ENCODE results near the gene DAB1.

DAB1 gene

GRCh38 chr1:57311411-57311810 is 112.4 kb downstream of the DAB1 start:
- no peak for FAIRE-seq

GRCh38 chr1:57311006-57311405 is 112.9 kb downstream of the DAB1 start:
- no peak for FAIRE-seq

GRCh38 chr1:57309630-57310029 is 114.2 kb downstream of the DAB1 start:
- FAIRE-seq, result no peak

GRCh38 chr1:57307392-57308170 is 116.3 kb downstream of the DAB1 start:
- no peak for FAIRE-seq

DNA sequence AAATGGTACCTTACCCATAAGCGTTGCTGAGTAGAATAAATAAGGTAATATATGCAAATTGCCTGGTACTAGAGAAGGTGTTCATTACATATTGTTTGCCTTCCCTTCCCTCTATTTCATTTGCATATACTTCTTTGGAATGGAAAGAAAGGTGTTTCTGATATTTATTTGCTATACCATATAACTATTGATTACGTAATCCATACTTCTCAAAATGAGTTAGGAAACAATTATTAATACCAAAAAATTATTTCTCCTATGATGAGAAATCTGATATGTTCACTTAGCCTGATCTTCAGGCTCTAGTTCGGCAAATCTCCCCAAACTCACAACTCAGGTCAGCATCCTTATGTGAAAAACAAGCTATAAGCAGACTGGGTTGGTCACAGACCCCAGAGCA is 119.3 kb downstream of the DAB1 start:
- no peak for FAIRE-seq

- no peak for FAIRE-seq
These were observed 120.9 kb downstream of the DAB1 start for GRCh38 chr1:57302812-57303596.

DNA sequence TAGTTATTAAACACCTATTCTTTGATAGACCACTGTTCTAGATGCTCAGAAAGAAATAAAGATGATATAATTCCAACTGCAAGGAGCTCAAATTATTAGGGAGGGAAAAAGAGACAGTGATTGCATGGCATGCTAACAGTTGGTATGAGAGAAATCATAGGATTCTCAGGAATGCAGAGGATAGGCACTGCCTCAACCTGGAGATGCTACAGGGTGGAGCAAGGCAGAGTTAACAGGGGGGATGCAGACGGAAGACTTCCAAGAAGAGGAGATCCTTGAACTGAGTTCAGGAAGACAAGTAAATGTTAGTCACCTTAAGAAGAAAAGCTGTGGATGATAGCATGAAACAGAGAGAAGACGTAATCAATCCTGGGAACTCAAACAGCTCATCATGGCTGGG is 123.7 kb downstream of the DAB1 start:
- no peak for FAIRE-seq

DNA sequence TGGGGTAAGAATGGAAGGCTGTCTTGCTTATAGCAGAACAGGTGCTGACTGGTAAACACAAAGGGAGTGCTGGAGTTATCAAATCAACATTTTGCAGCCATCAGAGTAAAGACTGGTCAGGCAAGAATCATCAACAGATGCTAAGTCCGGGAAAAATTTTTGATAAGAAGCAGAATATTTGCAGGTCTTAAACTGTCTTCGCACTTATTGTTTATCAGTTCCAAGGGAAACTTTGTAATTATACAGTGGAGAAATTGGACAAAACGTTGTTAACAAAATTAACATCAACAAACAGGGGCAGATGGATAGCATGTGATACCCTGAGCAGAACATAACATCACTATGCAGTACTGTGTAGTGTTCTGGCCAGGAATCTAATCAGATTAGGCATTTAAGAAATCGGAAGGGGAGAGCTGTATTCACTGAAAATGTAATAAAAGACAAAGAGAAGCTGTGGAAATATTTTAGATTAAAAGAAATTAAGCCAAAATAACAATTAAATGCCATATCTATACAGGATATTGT is 127.1 kb downstream of the DAB1 start:
- FAIRE-seq, result no peak

DNA sequence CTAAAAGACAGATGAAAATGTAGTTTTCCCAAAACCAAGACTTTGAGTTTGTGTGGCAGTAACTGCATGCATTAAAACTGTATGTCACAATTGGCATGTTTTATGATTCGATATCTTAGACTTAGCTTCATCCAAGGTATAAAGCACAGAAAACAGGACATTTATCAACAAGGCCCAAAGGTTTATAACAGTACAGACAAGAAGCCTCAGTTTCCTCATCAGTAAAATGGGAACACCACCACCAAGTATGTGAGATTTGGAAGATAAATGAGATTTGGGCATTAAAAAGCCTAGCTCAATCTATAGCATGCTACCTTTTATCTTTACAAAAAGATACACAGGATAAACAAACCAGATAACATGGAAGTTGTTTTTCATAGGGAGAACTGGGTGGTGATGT is 128.5 kb downstream of the DAB1 start:
- FAIRE-seq, result no peak

- no peak for FAIRE-seq
These were observed 129.7 kb downstream of the DAB1 start for GRCh38 chr1:57294177-57294576.

DNA sequence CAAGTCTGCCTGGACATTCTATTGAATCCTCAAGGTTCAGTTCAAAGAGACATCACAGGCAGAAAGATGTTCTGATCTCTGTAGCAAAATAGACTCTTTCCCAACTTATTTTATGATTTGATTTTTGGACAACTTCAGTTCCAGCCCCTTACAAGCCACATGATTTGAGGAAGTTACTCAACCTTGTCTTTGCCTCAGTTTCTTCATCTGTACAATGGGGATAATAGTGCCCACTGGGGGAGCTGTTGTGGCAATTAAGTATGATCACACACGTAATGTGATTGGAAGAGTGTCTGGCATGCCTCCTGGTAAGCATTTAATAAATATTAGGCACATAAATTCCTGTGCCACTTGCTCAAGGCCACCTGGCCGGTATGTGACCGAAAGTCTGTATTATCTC is 130.6 kb downstream of the DAB1 start:
- no peak for FAIRE-seq

- no peak for FAIRE-seq
These were observed 134.1 kb downstream of the DAB1 start for GRCh38 chr1:57289781-57290180.

GRCh38 chr1:57285992-57286391 is 137.9 kb downstream of the DAB1 start:
- no peak for FAIRE-seq

DNA sequence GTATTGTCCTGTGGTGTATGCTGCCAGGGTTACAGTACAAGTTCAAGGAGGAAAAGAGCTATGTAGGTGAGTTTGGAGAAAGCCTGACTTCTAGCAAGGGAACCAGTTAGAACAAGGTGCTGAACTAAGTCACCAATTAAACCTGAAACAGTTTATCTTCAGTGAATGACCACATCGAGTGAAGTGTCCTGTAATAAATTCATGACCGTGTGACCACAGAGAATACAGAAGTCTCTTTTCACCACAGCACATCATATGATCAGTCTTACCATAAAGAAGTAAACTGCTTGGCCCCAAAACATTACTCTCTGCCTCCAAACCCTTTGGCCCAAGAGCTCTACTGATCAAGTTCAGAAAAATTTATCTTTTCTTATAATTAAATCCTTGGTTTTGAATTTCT is 141.4 kb downstream of the DAB1 start:
- FAIRE-seq, result no peak

- no peak for FAIRE-seq
These were observed 142.5 kb downstream of the DAB1 start for GRCh38 chr1:57281324-57281723.

- FAIRE-seq, result no peak
These were observed 143.8 kb downstream of the DAB1 start for GRCh38 chr1:57279909-57280666.

DNA sequence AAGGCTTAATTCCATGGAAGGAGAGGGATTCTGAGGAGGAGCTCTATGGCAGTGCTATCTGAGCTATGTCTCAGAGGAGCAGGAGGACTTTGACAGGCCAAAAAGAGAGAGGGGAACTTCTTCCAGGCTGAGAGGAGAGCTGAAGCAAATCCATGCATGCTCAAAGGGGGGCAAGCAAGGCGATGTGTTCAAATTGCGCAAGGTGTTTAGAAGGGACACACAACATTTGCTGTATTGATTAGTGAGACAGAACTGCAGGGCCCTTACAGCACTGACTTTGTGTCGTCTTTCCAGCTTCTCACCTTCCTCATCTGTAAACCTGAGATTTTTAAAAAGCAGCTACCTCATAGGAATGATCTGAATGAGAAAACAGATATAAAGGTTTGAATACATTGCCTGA is 145.3 kb downstream of the DAB1 start:
- no peak for FAIRE-seq

- FAIRE-seq, result no peak
These were observed 146.2 kb downstream of the DAB1 start for GRCh38 chr1:57277681-57278080.

GRCh38 chr1:57276918-57277317 is 146.9 kb downstream of the DAB1 start:
- no peak for FAIRE-seq

- FAIRE-seq, result no peak
These were observed 151.3 kb downstream of the DAB1 start for GRCh38 chr1:57272601-57273000.

DNA sequence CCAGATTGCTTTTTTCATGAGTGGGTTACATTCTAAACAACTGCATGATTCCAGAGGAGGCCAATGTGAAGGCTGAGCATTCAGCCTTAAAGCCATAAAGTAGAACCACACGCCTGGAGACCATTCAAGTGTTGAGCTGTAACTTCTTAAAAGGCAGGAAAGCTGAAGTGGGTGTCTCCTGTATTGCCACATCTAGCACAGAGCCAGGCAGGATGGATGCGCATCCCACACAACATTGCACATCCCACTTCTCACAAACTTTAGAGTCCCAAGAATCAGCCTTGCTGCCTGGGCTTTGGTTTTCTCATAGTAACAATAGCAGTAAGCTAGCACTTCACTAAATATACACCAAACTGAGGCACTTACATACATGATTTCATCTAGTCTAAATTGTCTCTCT is 151.7 kb downstream of the DAB1 start:
- no peak for FAIRE-seq

- no peak for FAIRE-seq
These were observed 152.7 kb downstream of the DAB1 start for GRCh38 chr1:57270927-57271698.
